H1 (cell line): ENCODE data around the gene BOLA2B. TPM values are rescaled to one million over a fixed set of nuclear protein-coding genes. Genes with fewer than 3 reads are reported as not detected.

ENCODE experiments used
- CTCF ChIA-PET: fragments of 300-600 bp; sonication (Branson Sonifier 250); formaldehyde crosslinking; loops from one replicate; lab custom pipeline; 2021; ENCODE audit not compliant: partially characterized antibody; lab: Charles Lee
- POLR2A ChIA-PET: fragments of 300-600 bp; sonication (Branson Sonifier 250); formaldehyde crosslinking; loops from one replicate; lab custom pipeline; 2021; ENCODE audit warnings: inconsistent platforms; ENCODE audit not compliant: partially characterized antibody; lab: Charles Lee
- DNase-seq, 2 experiments: peaks; one replicate each; pipeline versions ENCODE4 v3.0.0 to v3.0.0-alpha.2; 2010 to 2022; ENCODE audit warnings: low spot score in 2 of 2, low read depth in 1 of 2, mixed read lengths in 1 of 2
- FAIRE-seq: peaks from 2 replicates; lab custom pipeline; 2011; peaks lifted over from hg19 to GRCh38; lab: Jason Lieb, UNC
- H2AFZ ChIP-seq: 2 replicates; pipeline ENCODE4 v1.8.1; 2012; ENCODE audit warnings: low read length, inconsistent platforms
- H2AK5ac ChIP-seq: 2 replicates; pipeline ENCODE4 v1.6.1; 2013; ENCODE audit warnings: low read depth, low read length
- H2BK120ac ChIP-seq: replicated peaks from 2 replicates; pipeline ENCODE3; 2013; ENCODE audit warnings: low read depth, low read length, inconsistent platforms
- H2BK12ac ChIP-seq: 2 replicates; pipeline ENCODE4 v1.6.1; 2013; ENCODE audit warnings: low read depth, low read length
- H2BK15ac ChIP-seq: 2 replicates; pipeline ENCODE4 v1.6.1; 2013; ENCODE audit warnings: low read length
- H2BK20ac ChIP-seq: 2 replicates; pipeline ENCODE4 v1.6.1; 2013; ENCODE audit warnings: low read length
- H2BK5ac ChIP-seq: 2 replicates; pipeline ENCODE4 v1.6.1; 2013; ENCODE audit warnings: low read depth, low read length
- H3K14ac ChIP-seq: 2 replicates; pipeline ENCODE4 v1.6.1; 2013; ENCODE audit warnings: inconsistent platforms; ENCODE audit not compliant: insufficient read length
- H3K18ac ChIP-seq: 2 replicates; pipeline ENCODE4 v1.6.1; 2013; ENCODE audit warnings: low read length; ENCODE audit errors: extremely low read depth
- H3K23ac ChIP-seq: 2 replicates; pipeline ENCODE4 v1.6.1; 2013; ENCODE audit warnings: inconsistent platforms; ENCODE audit not compliant: insufficient read length
- H3K23me2 ChIP-seq: 2 replicates; pipeline ENCODE4 v1.6.1; 2013; ENCODE audit warnings: low read depth, low read length
- H3K27ac ChIP-seq: 2 replicates; pipeline ENCODE4 v1.6.1; 2011; ENCODE audit warnings: low read depth, low read length, inconsistent platforms
- H3K27me3 ChIP-seq, 4 experiments: replicated peaks in 1 of 4; 1 replicate in 1 of 4; 2 replicates in 3 of 4; pipeline versions ENCODE4 v1.6.1 to v1.8.1; 2011 to 2013; ENCODE audit warnings: low read length in 3 of 4, mild to moderate bottlenecking in 3 of 4, inconsistent platforms in 2 of 4, mixed read lengths in 2 of 4, moderate library complexity in 1 of 4; ENCODE audit not compliant: control insufficient read depth in 3 of 4, insufficient read depth in 3 of 4; ENCODE audit errors: extremely low read depth in 1 of 4
- H3K36me3 ChIP-seq, 4 experiments: 2 replicates each; pipeline versions ENCODE4 v1.6.1 to v1.8.1; 2011 to 2013; ENCODE audit warnings: mild to moderate bottlenecking in 4 of 4, low read length in 3 of 4, moderate library complexity in 2 of 4, control low read depth in 1 of 4, inconsistent platforms in 1 of 4; ENCODE audit not compliant: insufficient read depth in 4 of 4, control insufficient read depth in 2 of 4
- H3K4ac ChIP-seq: replicated peaks from 2 replicates; pipeline ENCODE3; 2013; ENCODE audit warnings: low read length, low read depth, mixed read lengths, inconsistent platforms; ENCODE audit not compliant: insufficient read length
- H3K4me1 ChIP-seq, 4 experiments: replicated peaks in 1 of 4; 1 replicate in 1 of 4; 2 replicates in 3 of 4; pipeline versions ENCODE4 v1.6.1 to v1.8.1; 2011 to 2013; ENCODE audit warnings: low read length in 3 of 4, inconsistent platforms in 2 of 4, mixed read lengths in 1 of 4; ENCODE audit not compliant: insufficient read depth in 4 of 4, control insufficient read depth in 3 of 4
- H3K4me2 ChIP-seq, 2 experiments: 2 replicates each; pipeline versions ENCODE4 v1.6.1 to v1.8.1; 2011 to 2013; ENCODE audit warnings: low read depth in 2 of 2, low read length in 2 of 2, control low read depth in 1 of 2, inconsistent platforms in 1 of 2, mild to moderate bottlenecking in 1 of 2; ENCODE audit not compliant: insufficient read depth in 1 of 2
- H3K4me3 ChIP-seq, 4 experiments: fragments of 200-600, 300-600 bp in 1 of 4; sonication (generic), shearing (Covaris generic), sonication (Bioruptor Twin) in 1 of 4; 2 replicates each; pipeline versions ENCODE4 v1.5.1 to v1.8.1; 2011 to 2016; ENCODE audit warnings: low read length in 4 of 4, low read depth in 3 of 4, control low read depth in 2 of 4, inconsistent platforms in 2 of 4, mild to moderate bottlenecking in 2 of 4, mixed read lengths in 1 of 4, moderate library complexity in 1 of 4; ENCODE audit not compliant: insufficient read depth in 2 of 4; ENCODE audit errors: extremely low read depth in 1 of 4
- H3K56ac ChIP-seq: replicated peaks from 2 replicates; pipeline ENCODE3; 2013; ENCODE audit warnings: low read depth, mild to moderate bottlenecking, mixed read lengths, low read length, inconsistent platforms; ENCODE audit not compliant: insufficient read length
- H3K79me1 ChIP-seq: 2 replicates; pipeline ENCODE4 v1.6.1; 2013; ENCODE audit warnings: low read depth, low read length, control low read depth
- H3K79me2 ChIP-seq, 2 experiments: 2 replicates each; pipeline versions ENCODE4 v1.6.1 to v1.8.1; 2012 to 2013; ENCODE audit warnings: low read length in 2 of 2, mild to moderate bottlenecking in 2 of 2, inconsistent platforms in 1 of 2; ENCODE audit not compliant: insufficient read depth in 2 of 2, control insufficient read depth in 1 of 2
- H3K9ac ChIP-seq, 4 experiments: replicated peaks in 1 of 4; 1 replicate in 1 of 4; 2 replicates in 3 of 4; pipeline versions ENCODE4 v1.6.1 to v1.8.1; 2011 to 2013; ENCODE audit warnings: low read depth in 3 of 4, low read length in 3 of 4, control low read depth in 2 of 4, mild to moderate bottlenecking in 2 of 4, moderate library complexity in 2 of 4, inconsistent platforms in 1 of 4; ENCODE audit errors: extremely low read depth in 1 of 4
- H3K9me3 ChIP-seq, 2 experiments: 2 replicates each; pipeline versions ENCODE4 v1.6.1 to v1.8.1; 2012 to 2013; ENCODE audit warnings: mild to moderate bottlenecking in 2 of 2, moderate library complexity in 2 of 2, control low read depth in 1 of 2, inconsistent platforms in 1 of 2, low read depth in 1 of 2, low read length in 1 of 2, mixed read lengths in 1 of 2; ENCODE audit not compliant: insufficient read depth in 2 of 2
- H4K20me1 ChIP-seq, 2 experiments: replicated peaks in 1 of 2; 2 replicates each; pipeline versions ENCODE3 to v1.8.1; 2011 to 2013; ENCODE audit warnings: inconsistent platforms in 2 of 2, low read length in 2 of 2, mild to moderate bottlenecking in 1 of 2; ENCODE audit not compliant: insufficient read depth in 2 of 2, control insufficient read depth in 1 of 2
- H4K5ac ChIP-seq: 2 replicates; pipeline ENCODE4 v1.6.1; 2013; ENCODE audit warnings: low read length, low read depth, mixed read lengths, inconsistent platforms; ENCODE audit not compliant: insufficient read length
- H4K8ac ChIP-seq: 2 replicates; pipeline ENCODE4 v1.8.0; 2013; ENCODE audit warnings: mild to moderate bottlenecking, moderate library complexity, low read length, inconsistent platforms; ENCODE audit not compliant: insufficient read depth; ENCODE audit errors: extremely low read depth
- H4K91ac ChIP-seq: replicated peaks from 2 replicates; pipeline ENCODE3; 2013; ENCODE audit warnings: low read length, mixed read lengths, inconsistent platforms; ENCODE audit not compliant: insufficient read length
- BRCA1 ChIP-seq: IDR thresholded peaks from 2 replicates; pipeline ENCODE4 v1.6.1; 2012; ENCODE audit warnings: low read depth, low read length, improper control_type of control experiment
- HDAC6 ChIP-seq: IDR thresholded peaks from one replicate; pipeline ENCODE4 v1.7.1; 2012; ENCODE audit warnings: low read depth, mild to moderate bottlenecking, inconsistent platforms, low read length, moderate library complexity
- MAFK ChIP-seq: IDR thresholded peaks from 2 replicates; pipeline ENCODE4 v1.6.1; 2012; ENCODE audit warnings: low read depth, mild to moderate bottlenecking, improper control_type of control experiment, low read length
- SIN3A ChIP-seq, 2 experiments: IDR thresholded peaks in 1 of 2; conservative IDR thresholded peaks in 1 of 2; 2 replicates each; pipeline ENCODE4 v1.6.1; 2011 to 2012; ENCODE audit warnings: low read length in 2 of 2, improper control_type of control experiment in 1 of 2, low read depth in 1 of 2, mild to moderate bottlenecking in 1 of 2
- SIRT6 ChIP-seq: IDR thresholded peaks from one replicate; pipeline ENCODE4 v1.7.1; 2012; ENCODE audit warnings: low read length, inconsistent platforms
- TEAD4 ChIP-seq: IDR thresholded peaks from 2 replicates; pipeline ENCODE4 v1.6.1; 2012; ENCODE audit warnings: low read depth, low read length, inconsistent platforms, mixed read lengths
- ZNF274 ChIP-seq: IDR thresholded peaks from 2 replicates; pipeline ENCODE4 v1.7.0; 2012; ENCODE audit warnings: low read length, borderline replicate concordance; ENCODE audit errors: extremely low read depth
- WGBS, 2 experiments: shearing (Covaris generic) in 1 of 2; methylation state at CpG; one replicate each; pipeline versions ENCODE4 v1.1.6 to v1.1.7; 2013 to 2015; ENCODE audit warnings: low lambda C conversion rate in 2 of 2, mixed read lengths in 2 of 2, inconsistent platforms in 1 of 2, low coverage in 1 of 2, missing lambda C conversion rate in 1 of 2; ENCODE audit not compliant: insufficient replicate concordance in 2 of 2, insufficient coverage in 1 of 2, insufficient read length in 1 of 2; ENCODE audit errors: extremely low coverage in 1 of 2, missing lambda C conversion rate in 1 of 2; 5-methylcytosine and 5-hydroxymethylcytosine counted together
- polyA plus RNA-seq, 7 experiments: library from polyadenylated mRNA; depleted of rRNA in 3 of 7; stranded (reverse) in 5 of 7; unstranded in 2 of 7; fragments of >200 nt in 5 of 7; fragments of 200-250 nt in 2 of 7; gene quantifications; 1 replicate in 5 of 7; 2 replicates in 1 of 7; 4 replicates in 1 of 7; pipeline versions ENCODE4 v1.2.1 to v1.2.3, GENCODE V29; 2011 to 2013; ENCODE audit warnings: missing spikeins in 2 of 7, mixed read lengths in 2 of 7
- total RNA-seq: library from RNA; stranded (reverse); fragmentation: NEBNext Ultra II Directional; extraction: Animal tissue kit (Norgen Biotek cat#: 25700); gene quantifications from 2 replicates; pipeline ENCODE4 v1.2.1, GENCODE V29; 2021
- TF ChIP-seq, protein P1 (sequence below): IDR thresholded peaks from 2 replicates; pipeline ENCODE4 v1.6.1; 2011; ENCODE audit warnings: low read depth, mild to moderate bottlenecking, low read length; ENCODE audit not compliant: insufficient read depth

BOLA2B gene
- total and polyA plus RNA-seq, 2 of the 8 experiments (the other 6 are each of a cell fraction or from before 2014, with no cell fraction given): 208 to 872 TPM

DNA sequence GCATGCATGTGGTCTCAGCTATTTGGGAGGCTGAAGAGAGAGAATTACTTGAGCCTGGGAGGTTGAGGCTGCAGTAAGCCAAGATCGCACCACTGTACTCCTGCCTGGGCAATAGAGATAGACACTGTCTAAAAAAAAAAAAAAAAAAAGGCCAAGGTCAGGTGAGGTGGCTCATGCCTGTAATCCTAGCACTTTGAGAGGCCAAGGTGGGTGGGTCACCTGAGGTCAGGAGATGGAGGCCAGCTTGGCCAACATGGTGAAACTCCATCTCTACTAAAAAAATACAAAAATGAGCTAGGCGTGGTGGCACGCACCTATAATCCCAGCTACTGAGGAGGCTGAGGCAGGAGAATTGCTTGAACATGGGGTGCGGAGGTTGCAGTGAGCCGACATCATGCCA is 38.3 kb downstream of the BOLA2B start:
- Histone ChIP-seq H4K91ac (no peak overlapping the region), H2BK120ac (no peak overlapping the region), H3K36me3 (no peaks in the 10 kb centered on the region), H2AK5ac (no peak overlapping the region), H3K56ac (no peak overlapping the region), H4K5ac (no peak overlapping the region), H3K4me1 (no peaks in the 10 kb centered on the region), H3K18ac (no peak overlapping the region), H3K9me3 (peaks cover 0 to 7% of the 10 kb centered on the region in 2 experiments; a peak in 1 of 4 replicates), H2BK20ac (no peak overlapping the region), H2AFZ (no peak overlapping the region), H3K27me3 (no peaks in the 10 kb centered on the region; a peak in 2 of 7 replicates), H3K23me2 (no peaks in the 10 kb centered on the region), H2BK12ac (no peak overlapping the region), H3K23ac (no peak overlapping the region), H3K9ac (no peak overlapping the region), H3K27ac (no peak overlapping the region), H3K79me1 (no peaks in the 10 kb centered on the region), H4K8ac (no peak overlapping the region), H3K4ac (no peak overlapping the region), H3K14ac (no peak overlapping the region), H3K79me2 (no peaks in the 10 kb centered on the region), H2BK5ac (no peak overlapping the region), H3K4me2 (no peak overlapping the region), H3K4me3 (no peak overlapping the region), H4K20me1 (no peaks in the 10 kb centered on the region), H2BK15ac (no peak overlapping the region)
- no peak for TF ChIP-seq HDAC6
- no peak for TF ChIP-seq SIRT6
- TF ChIP-seq BRCA1: no peak
- no peak for TF ChIP-seq TEAD4
- TF ChIP-seq ZNF274: no peak
- TF ChIP-seq MAFK: no peak
- TF ChIP-seq SIN3A (conservative IDR thresholded peaks at IDR 0.05 in 1 of 2, IDR thresholded peaks at IDR 0.05 in 1 of 2; ENCODE audit: low read depth in 1 of 2, low read length in 2 of 2): no peak
- TF ChIP-seq, protein P1, sequence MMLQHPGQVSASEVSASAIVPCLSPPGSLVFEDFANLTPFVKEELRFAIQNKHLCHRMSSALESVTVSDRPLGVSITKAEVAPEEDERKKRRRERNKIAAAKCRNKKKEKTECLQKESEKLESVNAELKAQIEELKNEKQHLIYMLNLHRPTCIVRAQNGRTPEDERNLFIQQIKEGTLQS: no peak
- 92% methylated on average over 5 of the region's 5 CpGs; no CpG with 5 or more reads in 1 of the 2 experiments for WGBS, 2 experiments
- DNase-seq (no peak), FAIRE-seq (no peak)
- ChIA-PET POLR2A (interaction anchor here (0.6 kb wide), 1 partner anchor 9 kb away, joined by 3 read pairs; no protein-coding TSS in a partner anchor), CTCF (no interaction called here)
